OCI-LY3 (cell line): Measurements from ENCODE around the gene CCDC152.

Experiments
- H2AFZ ChIP-seq: fragments of 200-600, 300-600 bp; shearing (Covaris generic); 2 replicates; pipeline ENCODE4 v1.6.0; 2014; ENCODE audit warnings: antibody characterized with exemption, low read depth, low read length
- H3K27ac ChIP-seq: fragments of 200-600, 300-600 bp; sonication (generic); 2 replicates; pipeline ENCODE4 v1.5.1; 2014; ENCODE audit warnings: mild to moderate bottlenecking, low read length, moderate library complexity, mixed read lengths
- H3K27me3 ChIP-seq: fragments of 200-600, 300-600 bp; sonication (generic); 2 replicates; pipeline ENCODE4 v1.6.1; 2014; ENCODE audit warnings: low read depth, low read length, mixed read lengths
- H3K36me3 ChIP-seq: fragments of 200-600, 300-600 bp; sonication (generic); replicated peaks from 2 replicates; pipeline ENCODE3; 2014; ENCODE audit warnings: low read depth, low read length, mixed read lengths
- H3K4me1 ChIP-seq: fragments of 300-600, 200-600 bp; sonication (generic); 2 replicates; pipeline ENCODE4 v1.6.1; 2014; ENCODE audit warnings: low read length, mixed read lengths
- H3K4me2 ChIP-seq: fragments of 200-600, 300-600 bp; sonication (generic); 2 replicates; pipeline ENCODE4 v1.6.1; 2014; ENCODE audit warnings: low read length, mixed read lengths
- H3K4me3 ChIP-seq: fragments of 300-600, 200-600 bp; sonication (generic); 2 replicates; pipeline ENCODE4 v1.5.1; 2014; ENCODE audit warnings: antibody characterized with exemption, mild to moderate bottlenecking, low read length, moderate library complexity
- H3K79me2 ChIP-seq: fragments of 300-600, 200-600 bp; shearing (Covaris generic); 2 replicates; pipeline ENCODE4 v1.6.1; 2014; ENCODE audit warnings: mild to moderate bottlenecking, low read length, mixed read lengths
- H3K9ac ChIP-seq: fragments of 300-600, 200-600 bp; shearing (Covaris generic); 2 replicates; pipeline ENCODE4 v1.6.0; 2014; ENCODE audit warnings: mild to moderate bottlenecking, low read length, moderate library complexity
- H3K9me3 ChIP-seq: fragments of 200-600, 300-600 bp; shearing (Covaris generic); 2 replicates; pipeline ENCODE4 v1.6.1; 2014; ENCODE audit warnings: low read length, mixed read lengths; ENCODE audit not compliant: insufficient read depth
- H4K20me1 ChIP-seq: fragments of 200-600, 300-600 bp; sonication (generic); 2 replicates; pipeline ENCODE4 v1.6.1; 2016; ENCODE audit warnings: low read length, mixed read lengths; ENCODE audit not compliant: insufficient read depth
- CTCF ChIP-seq: fragments of 200-600, 300-600 bp; sonication (generic); IDR thresholded peaks from 2 replicates; pipeline ENCODE4 v1.5.1; 2014; ENCODE audit warnings: antibody characterized with exemption, low read length, low read depth
- EZH2phosphoT487 ChIP-seq: fragments of 200-600 bp; shearing (Covaris generic); IDR thresholded peaks from 2 replicates; pipeline ENCODE4 v1.6.1; 2018; ENCODE audit warnings: antibody characterized with exemption, mixed run types, low read depth

Gene CCDC152

GRCh38 chr5:42781584-42781983 is 25.0 kb downstream of the CCDC152 start:
- no peak overlapping the region for H3K4me3 ChIP-seq
- no peak overlapping the region for H3K4me2 ChIP-seq
- no peaks in the 10 kb centered on the region for H3K79me2 ChIP-seq
- no peaks in the 10 kb centered on the region for H3K36me3 ChIP-seq
- no peaks in the 10 kb centered on the region for H3K27me3 ChIP-seq
- H2AFZ ChIP-seq: no peak overlapping the region
- H3K9me3 ChIP-seq: no peaks in the 10 kb centered on the region
- H3K4me1 ChIP-seq: no peaks in the 10 kb centered on the region
- no peak overlapping the region for H3K9ac ChIP-seq
- H4K20me1 ChIP-seq: no peaks in the 10 kb centered on the region
- TF ChIP-seq EZH2phosphoT487 (no peak), CTCF (no peak)
- H3K27ac ChIP-seq: no peak overlapping the region

- Histone ChIP-seq H3K27ac (no peak overlapping the region), H3K9ac (no peak overlapping the region), H3K79me2 (no peaks in the 10 kb centered on the region), H3K36me3 (no peaks in the 10 kb centered on the region), H3K27me3 (no peaks in the 10 kb centered on the region), H3K9me3 (no peaks in the 10 kb centered on the region), H4K20me1 (no peaks in the 10 kb centered on the region), H3K4me2 (no peak overlapping the region), H3K4me1 (no peaks in the 10 kb centered on the region), H3K4me3 (no peak overlapping the region), H2AFZ (no peak overlapping the region)
- no peak for TF ChIP-seq CTCF
- no peak for TF ChIP-seq EZH2phosphoT487
These were observed 27.5 kb downstream of the CCDC152 start for GRCh38 chr5:42784132-42784531.

DNA sequence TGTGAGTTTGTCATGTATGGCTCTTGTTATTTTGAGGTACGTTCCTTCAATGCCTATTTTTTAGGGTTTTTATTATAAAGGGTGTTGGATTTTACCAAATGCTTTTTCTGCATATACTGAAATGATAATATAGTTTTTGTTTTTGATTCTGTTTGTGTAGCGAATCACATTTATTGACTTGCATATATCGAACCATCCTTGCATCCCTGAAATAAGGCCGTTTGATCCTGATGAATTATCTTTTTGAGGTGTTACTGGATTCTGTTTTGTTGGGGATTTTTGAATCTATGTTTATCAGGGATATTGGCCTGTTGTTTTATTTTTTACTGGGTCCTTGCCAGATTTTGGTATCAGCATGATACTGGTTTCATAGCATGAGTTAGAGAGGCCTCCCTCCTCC is 29.1 kb downstream of the CCDC152 start:
- no peak overlapping the region for H3K27ac ChIP-seq
- H3K4me2 ChIP-seq: no peak overlapping the region
- H3K4me3 ChIP-seq: no peak overlapping the region
- H3K9me3 ChIP-seq: no peaks in the 10 kb centered on the region
- no peak overlapping the region for H3K9ac ChIP-seq
- no peaks in the 10 kb centered on the region for H4K20me1 ChIP-seq
- no peak overlapping the region for H2AFZ ChIP-seq
- TF ChIP-seq CTCF: no peak
- no peak for TF ChIP-seq EZH2phosphoT487
- H3K27me3 ChIP-seq: no peaks in the 10 kb centered on the region
- no peaks in the 10 kb centered on the region for H3K4me1 ChIP-seq
- no peaks in the 10 kb centered on the region for H3K79me2 ChIP-seq
- H3K36me3 ChIP-seq: no peaks in the 10 kb centered on the region

- no peaks in the 10 kb centered on the region for H3K79me2 ChIP-seq
- H3K27me3 ChIP-seq: no peaks in the 10 kb centered on the region
- H3K36me3 ChIP-seq: no peaks in the 10 kb centered on the region
- no peak overlapping the region for H3K4me3 ChIP-seq
- no peak overlapping the region for H3K4me2 ChIP-seq
- no peak overlapping the region for H2AFZ ChIP-seq
- no peaks in the 10 kb centered on the region for H3K4me1 ChIP-seq
- H3K9ac ChIP-seq: no peak overlapping the region
- TF ChIP-seq EZH2phosphoT487: no peak
- no peak for TF ChIP-seq CTCF
- H4K20me1 ChIP-seq: no peaks in the 10 kb centered on the region
- H3K9me3 ChIP-seq: no peaks in the 10 kb centered on the region
- H3K27ac ChIP-seq: no peak overlapping the region
These were observed 30.5 kb downstream of the CCDC152 start for GRCh38 chr5:42787073-42787472.
